Heart left ventricle (tissue), 13 donors: ENCODE data around the gene NAB1.

ENCODE experiments used
- POLR2A ChIP-seq, 2 donors: fragments of 450-650 bp; IDR thresholded peaks; one replicate each; pipeline ENCODE4 v1.6.1; 2017; ENCODE audit warnings: antibody characterized with exemption in 2 of 2, mild to moderate bottlenecking in 2 of 2, moderate library complexity in 2 of 2
- TF ChIP-seq, protein P1 (sequence below), 12 donors: fragments of 200-600 bp; sonication (generic) in 4 of 12; IDR thresholded peaks; one replicate each; pipeline versions ENCODE4 v1.5.0 to v1.8.0; 2018 to 2022; ENCODE audit warnings: antibody characterized with exemption in 12 of 12, mild to moderate bottlenecking in 5 of 12
- donor health status: ischemic (EF 13 %, LVEDD 7.1; RV severe dilation, severe dysfunction).
- donor health status: DM: no; HTN: yes; CAD: no.
- donor health status: DM: no; HTN: no; CAD: no.
- donor health status: ischemic (EF 25% LVEDD 6.9; RV normal size, moderate dysfunction).
- donor health status: ischemic (EF 25% LVEDD 5.7; RV mildly dilated, moderate dysfunction).
- donor health status: ischemic (EF 35%, LVEDD 5.7; RV mildly dilated, moderate dysfunction).
- donor health status: nonischemic (EF 11% LVEDD 7.7; RV severe dilation, severe dysfunction).
- donor health status: DM: yes; HTN: yes; CAD: no.
- donor health status: PGD.
- donor health status: ischemic (EF 29% LVEDD 5.4; RV normal size, mild dysfunction).
- donor health status: nonischemic (EF 23%, LVEDD 6.1; RV moderate dilation, normal function).

DNA sequence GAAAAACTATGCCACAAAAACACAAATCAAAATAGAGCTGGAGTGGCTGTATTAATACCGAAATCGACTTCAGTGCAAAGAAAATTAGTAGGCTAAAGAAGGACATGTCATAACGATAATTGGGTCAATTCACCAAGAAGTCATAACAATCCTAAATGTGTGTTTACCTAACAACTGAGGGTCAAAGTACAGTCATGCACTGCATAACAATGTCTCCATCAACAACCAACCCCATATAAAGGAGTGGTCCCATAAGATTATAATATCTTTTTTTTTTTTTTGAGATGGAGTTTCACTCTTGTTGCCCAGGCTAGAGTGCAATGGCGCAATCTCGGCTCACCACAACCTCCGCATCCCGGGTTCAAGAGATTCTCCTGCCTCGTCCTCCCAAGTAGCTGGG is 87.5 kb downstream of the NAB1 start:
- TF ChIP-seq, protein P1, sequence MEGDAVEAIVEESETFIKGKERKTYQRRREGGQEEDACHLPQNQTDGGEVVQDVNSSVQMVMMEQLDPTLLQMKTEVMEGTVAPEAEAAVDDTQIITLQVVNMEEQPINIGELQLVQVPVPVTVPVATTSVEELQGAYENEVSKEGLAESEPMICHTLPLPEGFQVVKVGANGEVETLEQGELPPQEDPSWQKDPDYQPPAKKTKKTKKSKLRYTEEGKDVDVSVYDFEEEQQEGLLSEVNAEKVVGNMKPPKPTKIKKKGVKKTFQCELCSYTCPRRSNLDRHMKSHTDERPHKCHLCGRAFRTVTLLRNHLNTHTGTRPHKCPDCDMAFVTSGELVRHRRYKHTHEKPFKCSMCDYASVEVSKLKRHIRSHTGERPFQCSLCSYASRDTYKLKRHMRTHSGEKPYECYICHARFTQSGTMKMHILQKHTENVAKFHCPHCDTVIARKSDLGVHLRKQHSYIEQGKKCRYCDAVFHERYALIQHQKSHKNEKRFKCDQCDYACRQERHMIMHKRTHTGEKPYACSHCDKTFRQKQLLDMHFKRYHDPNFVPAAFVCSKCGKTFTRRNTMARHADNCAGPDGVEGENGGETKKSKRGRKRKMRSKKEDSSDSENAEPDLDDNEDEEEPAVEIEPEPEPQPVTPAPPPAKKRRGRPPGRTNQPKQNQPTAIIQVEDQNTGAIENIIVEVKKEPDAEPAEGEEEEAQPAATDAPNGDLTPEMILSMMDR (IDR thresholded peaks at IDR 0.05) = no peak
- no peak for TF ChIP-seq POLR2A (IDR thresholded peaks at IDR 0.05)
